Ecto neural progenitor cell (in vitro differentiated cells): ENCODE data around the gene HGF.
"Not testable (repeated sequence)": the region's sequence is repeated elsewhere in the genome, so short reads cannot be mapped to it uniquely, and the experiment has no call there.

Experiments
- DNase-seq: peaks from one replicate; pipeline ENCODE4 v3.0.0-alpha.2; 2018; ENCODE audit warnings: low spot score

HGF gene

DNA sequence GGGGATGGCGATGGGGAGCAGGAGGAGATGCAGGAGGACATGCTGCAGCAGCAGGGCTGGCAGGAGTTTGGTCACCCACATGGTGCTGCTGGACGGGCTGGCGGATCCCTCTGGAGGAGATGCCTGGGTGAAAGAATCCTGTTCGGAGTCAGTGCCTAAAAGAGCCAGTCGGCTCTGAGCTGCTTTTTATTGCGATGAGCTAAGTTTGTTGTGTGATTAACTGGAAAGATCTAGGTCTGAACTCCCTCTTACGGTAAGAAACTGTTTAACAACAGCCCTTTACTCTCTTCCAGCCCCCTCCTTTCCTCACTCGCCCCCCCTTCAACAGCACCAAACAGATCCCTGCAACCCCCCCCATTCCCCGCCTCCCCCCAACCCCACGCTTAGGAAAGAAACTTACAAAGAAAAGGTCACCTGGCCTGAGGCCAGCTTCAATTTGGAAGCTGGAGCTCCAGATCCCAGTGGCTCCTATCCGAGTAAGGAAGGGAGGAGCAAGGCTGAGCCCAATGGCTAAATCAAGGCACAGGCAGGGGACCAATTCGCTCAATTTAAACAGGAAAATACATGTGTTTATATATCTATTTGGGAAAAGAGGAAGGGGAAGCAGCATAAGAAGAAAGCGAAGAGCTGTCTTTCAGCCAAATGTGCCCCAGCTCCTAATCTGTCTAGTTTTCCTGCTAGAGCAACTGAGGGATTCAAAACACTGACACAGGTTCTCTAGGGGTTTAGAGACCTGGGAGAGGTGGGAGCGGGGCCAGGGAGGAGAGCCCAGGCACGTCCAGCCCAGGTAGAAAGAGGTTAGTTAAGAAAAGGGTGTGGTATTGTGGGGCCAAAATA, at the start of gene HGF:
Gene HGF (minus strand): TSS at position 157 of the 837 bp plus-strand sequence. CDS start 76 bp downstream, at position 81.
- DNase-seq: peak; percentile 57

GRCh38 chr7:81816312-81816711, 46.5 kb upstream of the HGF start:
- no peak for DNase-seq

DNA sequence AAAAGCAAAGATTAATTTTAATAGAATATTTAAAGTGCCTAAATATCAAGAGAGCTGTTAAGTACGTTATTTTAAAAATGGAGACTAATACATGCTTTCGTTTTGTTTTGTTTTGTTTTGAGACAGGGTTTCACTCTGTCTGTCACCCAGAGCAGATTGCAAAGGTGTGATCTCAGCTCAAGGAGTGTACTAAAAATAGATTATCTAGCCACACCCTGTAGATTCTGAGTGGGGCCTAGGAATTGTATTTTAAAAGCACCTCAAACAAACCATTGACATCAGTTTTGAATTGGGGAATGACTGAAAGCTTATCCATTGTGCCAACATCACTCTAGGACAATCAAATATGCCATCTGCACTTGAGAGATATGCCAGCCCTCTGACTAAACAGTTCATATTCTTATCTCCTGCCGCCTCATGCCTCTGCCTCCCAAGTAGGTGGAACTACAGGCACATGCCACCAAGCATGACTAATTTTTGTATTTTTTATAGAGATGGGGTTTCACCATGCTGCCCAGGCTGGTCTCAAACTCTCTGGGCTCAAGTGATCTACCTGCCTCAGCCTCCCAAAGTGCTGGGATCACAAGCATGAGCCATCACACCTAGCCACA, 43.1 kb upstream of the HGF start:
- DNase-seq: not testable (repeated sequence)

DNA sequence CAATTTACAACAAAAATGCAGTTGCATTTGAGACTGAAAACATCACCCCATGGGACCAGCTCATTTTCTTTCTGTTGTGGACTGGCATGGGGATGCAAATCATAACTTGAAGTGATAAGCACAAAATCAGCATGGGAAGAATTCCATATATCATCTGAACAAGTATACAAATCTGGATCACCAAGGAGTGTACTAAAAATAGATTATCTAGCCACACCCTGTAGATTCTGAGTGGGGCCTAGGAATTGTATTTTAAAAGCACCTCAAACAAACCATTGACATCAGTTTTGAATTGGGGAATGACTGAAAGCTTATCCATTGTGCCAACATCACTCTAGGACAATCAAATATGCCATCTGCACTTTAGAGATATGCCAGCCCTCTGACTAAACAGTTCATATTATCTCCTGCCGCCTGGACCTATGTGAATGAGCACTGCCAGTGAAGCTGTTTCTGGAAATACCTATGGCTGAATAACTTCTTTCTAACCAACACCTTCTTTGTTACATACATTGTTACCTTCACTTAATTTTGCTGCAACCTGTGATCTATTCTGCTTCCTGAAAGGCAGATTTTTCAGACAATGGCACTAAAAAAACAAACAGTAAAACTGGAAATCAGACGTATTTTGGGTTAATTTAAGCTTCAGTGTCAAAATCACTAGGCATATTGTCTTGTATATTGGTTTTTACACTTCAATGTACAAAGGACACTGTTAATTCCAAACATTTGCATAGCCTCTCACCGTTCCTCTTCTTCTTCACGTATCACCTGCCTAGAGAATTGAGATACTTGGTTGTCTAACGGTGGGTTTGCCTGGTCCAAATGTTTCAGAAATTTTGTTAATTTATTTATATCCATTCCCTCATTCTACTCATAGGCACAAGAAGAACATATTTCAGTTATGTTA, 42.4 kb upstream of the HGF start:
- no peak for DNase-seq

GRCh38 chr7:81810476-81811155, 40.8 kb upstream of the HGF start:
- no peak for DNase-seq

- DNase-seq: not testable (repeated sequence)
Observed at GRCh38 chr7:81808310-81808709, 38.5 kb upstream of the HGF start.

DNA sequence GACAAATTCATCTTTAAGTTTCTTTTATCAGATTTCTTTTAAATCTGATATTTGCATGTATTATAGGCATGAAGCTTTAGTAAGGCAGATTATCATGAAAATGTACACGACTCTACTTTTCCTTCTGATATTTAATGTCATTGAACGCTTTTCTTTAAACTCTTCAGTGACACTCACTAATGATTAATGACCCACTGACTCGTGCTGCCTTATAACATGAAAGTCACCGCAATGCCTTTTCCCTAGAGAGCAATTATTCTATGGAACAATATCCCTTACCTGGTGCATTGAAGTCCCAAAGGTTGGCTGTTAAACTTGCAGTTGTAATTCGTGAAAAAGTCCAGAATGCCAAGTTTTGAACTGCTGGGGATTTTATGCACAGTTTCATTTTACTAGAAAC, 33.4 kb upstream of the HGF start:
- no peak for DNase-seq

DNA sequence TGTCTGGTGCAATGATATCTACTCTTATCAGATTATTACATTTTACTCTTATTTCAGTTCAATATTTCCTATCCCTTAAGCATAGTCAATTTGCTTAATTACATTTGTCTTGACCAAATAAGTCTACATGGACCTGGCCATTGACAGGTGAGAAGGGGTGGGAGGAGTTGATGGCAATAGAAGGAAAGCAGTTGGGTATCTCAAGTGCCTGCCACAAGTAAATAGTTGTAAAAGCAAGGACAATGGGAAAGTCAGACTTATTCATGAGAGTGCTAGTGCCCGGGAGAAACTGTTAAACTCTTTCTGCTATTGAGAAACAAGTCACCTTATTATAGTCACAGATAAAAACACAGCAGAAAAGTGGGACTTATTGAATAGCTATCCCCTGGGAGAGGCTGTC, 32.4 kb upstream of the HGF start:
- DNase-seq: no peak

DNA sequence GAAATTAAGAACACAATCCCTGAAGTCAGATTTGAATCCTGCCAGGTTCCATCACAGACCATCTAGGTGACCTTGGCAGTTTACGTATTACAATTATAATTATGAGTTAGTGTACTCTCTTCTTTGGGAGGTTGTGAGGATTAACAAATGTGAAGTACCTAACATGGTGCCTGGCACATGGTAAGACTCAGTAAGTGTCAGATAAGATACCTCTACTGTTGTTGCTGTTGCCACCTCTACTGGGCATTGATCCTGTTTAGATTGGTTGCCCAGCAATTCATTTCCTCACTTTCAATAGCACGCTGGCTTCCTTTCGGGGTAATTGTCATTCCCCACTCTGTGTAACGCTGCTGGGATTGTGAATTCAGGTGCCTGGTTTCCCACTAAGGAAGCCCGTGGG, 31.7 kb upstream of the HGF start:
- no peak for DNase-seq

GRCh38 chr7:81791568-81792518, 22.0 kb upstream of the HGF start:
- DNase-seq: no peak

DNA sequence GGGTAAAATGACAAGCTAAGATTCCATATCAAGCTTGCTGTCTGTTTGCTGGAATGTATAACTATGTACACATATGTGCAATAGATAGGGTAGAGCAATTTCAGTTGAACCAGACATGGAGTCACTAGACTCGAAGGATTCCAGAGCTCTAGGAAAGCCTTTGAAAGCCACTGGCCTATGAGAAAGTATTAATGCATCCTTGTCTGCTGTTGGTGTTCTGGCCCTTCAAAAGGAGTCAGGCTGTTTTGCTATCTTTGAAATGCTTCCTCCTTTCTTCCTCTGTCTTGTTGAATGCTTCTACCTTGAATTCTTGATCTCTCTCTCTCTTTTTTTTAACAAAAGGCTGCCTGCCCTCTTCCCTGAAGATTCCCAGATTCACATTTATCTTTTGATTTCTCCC, 20.8 kb upstream of the HGF start:
- no peak for DNase-seq

GRCh38 chr7:81790120-81790500, 20.3 kb upstream of the HGF start:
- DNase-seq: no peak

- no peak for DNase-seq
Observed at GRCh38 chr7:81789406-81790119, 19.7 kb upstream of the HGF start.

- DNase-seq: no peak
Observed at GRCh38 chr7:81788246-81788645, 18.4 kb upstream of the HGF start.

- DNase-seq: no peak
Observed at GRCh38 chr7:81783818-81784217, 14.0 kb upstream of the HGF start.

DNA sequence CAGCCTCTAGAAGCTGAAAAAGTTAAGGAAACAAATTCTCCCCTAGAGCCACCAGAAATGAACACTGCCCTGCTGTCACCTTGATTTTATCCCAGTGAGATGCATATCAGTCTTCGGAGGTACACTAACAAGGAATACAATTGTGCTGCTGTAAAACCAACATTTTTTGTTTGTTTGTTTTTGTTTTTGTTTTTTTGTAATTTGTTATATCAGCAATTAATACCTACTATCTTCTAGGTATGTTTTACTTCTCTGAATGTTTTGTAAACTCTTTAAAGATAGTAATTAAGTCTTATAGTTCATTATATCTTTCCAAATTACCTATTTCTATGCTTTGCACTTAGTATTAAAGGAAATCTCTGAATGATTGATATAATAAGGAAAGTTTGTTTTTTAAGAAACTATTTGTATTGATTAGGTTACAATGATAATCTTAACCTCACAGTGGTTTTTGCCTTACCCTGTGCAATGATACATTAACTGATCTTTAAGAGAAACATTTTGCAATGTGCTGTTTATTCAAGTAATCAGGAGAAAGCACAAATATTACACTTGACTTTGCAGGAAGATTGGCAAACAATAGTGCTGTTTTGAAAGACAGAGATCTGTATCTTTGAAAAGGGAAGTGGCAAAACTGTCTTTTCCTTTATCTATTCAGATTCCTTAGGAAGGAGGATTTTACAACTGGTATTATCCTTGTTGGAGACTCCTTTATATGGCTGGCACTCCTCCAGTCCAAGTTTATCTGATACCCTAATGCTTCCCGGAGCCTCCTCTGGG, 11.3 kb upstream of the HGF start:
- DNase-seq: no peak

- DNase-seq: no peak
Observed at GRCh38 chr7:81779706-81780105, 9.9 kb upstream of the HGF start.

DNA sequence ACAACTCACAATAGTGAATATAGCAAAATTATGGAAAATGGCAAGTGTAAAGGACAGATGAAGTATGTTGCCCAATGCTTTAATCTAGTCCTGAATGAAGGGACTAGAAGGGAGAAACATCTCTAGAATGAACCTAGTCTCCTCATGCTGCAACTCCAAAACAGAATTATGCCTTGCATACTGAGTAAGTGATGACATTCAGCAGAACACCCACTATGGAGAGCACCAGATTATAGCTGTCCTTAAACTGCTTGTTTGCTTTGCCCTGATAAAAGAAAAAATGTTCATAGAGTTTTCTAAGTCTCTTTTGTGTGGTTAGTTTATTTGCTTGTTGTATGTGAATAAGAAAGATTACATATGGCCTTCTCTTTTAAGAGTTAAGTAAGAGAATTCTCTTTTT, 7.8 kb upstream of the HGF start:
- no peak for DNase-seq

DNA sequence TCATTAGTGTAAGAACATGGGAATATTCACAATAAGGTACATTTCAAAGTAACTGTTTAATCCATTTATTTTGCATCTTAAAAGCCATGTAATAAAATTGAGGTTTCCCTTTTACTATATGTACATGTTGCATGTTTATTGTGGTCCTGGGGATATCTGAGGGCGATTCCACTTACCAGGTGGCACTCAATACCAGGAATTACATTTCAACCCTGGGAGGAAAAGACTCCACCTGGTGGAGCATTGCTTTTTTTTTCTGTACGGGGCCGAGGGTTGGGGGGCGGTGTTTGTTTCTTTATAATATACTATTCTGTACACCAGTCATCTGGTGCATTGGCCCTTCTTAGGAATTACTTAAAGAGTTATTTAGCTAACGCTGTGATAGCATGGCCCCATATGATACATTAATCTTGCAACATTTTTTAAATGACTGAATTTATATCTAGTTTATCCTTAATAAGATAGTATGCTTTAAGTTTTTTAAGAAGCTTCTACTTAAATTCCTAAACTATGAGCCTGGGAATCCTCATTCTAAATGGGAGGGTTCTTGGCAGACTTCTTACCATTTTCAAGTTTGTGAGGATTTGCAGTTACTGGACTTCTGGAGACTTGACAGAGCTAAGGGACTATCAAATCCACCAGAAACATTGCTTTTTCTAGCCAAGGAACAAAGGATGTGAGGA, 7.2 kb upstream of the HGF start:
- DNase-seq: no peak
